HepG2 (cell line): ENCODE results near the gene RAB40AL. TPM values are rescaled to one million over a fixed set of nuclear protein-coding genes. Genes with fewer than 3 reads are reported as not detected.

Experiments
- ATAC-seq: fragments of 200-7000 bp; cut with Tn5 transposase; 3 replicates; pipeline ENCODE4 v1.9.1; 2020; ENCODE audit warnings: mild to moderate bottlenecking, moderate library complexity
- BruUV-seq: library from RNA; stranded (reverse); fragments of 400-500 nt; replicated peaks from 2 replicates; lab custom pipeline; 2021; lab: Mats Ljungman, UMichigan
- CTCF ChIA-PET: fragments of 300-600 bp; formaldehyde crosslinking; extraction: SDS; loops from one replicate; lab custom pipeline; 2021; ENCODE audit warnings: low total read pairs, inconsistent platforms, low intra/inter-chr PET ratio; lab: Yijun Ruan, JAX
- POLR2A ChIA-PET: fragments of 350-600 bp; sonication (Branson Sonifier 250); formaldehyde crosslinking; loops from one replicate; lab custom pipeline; 2020; ENCODE audit warnings: antibody characterized with exemption, inconsistent platforms; lab: Yijun Ruan, JAX
- DNase-seq: peaks from one replicate; pipeline ENCODE4 v3.0.0-alpha.2; 2015; ENCODE audit warnings: low spot score
- FAIRE-seq: peaks from 3 replicates; lab custom pipeline; 2011; peaks lifted over from hg19 to GRCh38; lab: Jason Lieb, UNC
- H2AFZ ChIP-seq: one replicate; pipeline ENCODE4 v1.6.1; 2011; ENCODE audit warnings: low read length, inconsistent platforms
- H3K27ac ChIP-seq: fragments of 300-600 bp; 3 replicates; pipeline ENCODE4 v1.8.0; 2011; ENCODE audit warnings: mixed run types, mild to moderate bottlenecking, mixed read lengths, low read length, inconsistent platforms; ENCODE audit not compliant: insufficient read depth; ENCODE audit errors: extremely low read length
- H3K27me3 ChIP-seq, 2 experiments: fragments of 200-600 bp in 1 of 2; 2 replicates in 1 of 2; 3 replicates in 1 of 2; pipeline versions ENCODE4 v1.6.0 to v1.8.0; 2011; ENCODE audit warnings: low read length in 2 of 2, mild to moderate bottlenecking in 2 of 2, moderate library complexity in 2 of 2, inconsistent platforms in 1 of 2; ENCODE audit not compliant: insufficient read depth in 2 of 2, control insufficient read depth in 1 of 2
- H3K36me3 ChIP-seq, 2 experiments: fragments of 200-600 bp in 1 of 2; replicated peaks in 1 of 2; 2 replicates in 1 of 2; 3 replicates in 1 of 2; pipeline versions ENCODE4 v1.5.1 to v1.8.0; 2011; ENCODE audit warnings: low read length in 2 of 2, inconsistent platforms in 1 of 2; ENCODE audit not compliant: insufficient read depth in 2 of 2, control insufficient read depth in 1 of 2
- H3K4me1 ChIP-seq: 2 replicates; pipeline ENCODE4 v1.5.1; 2012; ENCODE audit warnings: low read length, inconsistent platforms; ENCODE audit not compliant: insufficient read depth
- H3K4me2 ChIP-seq: 2 replicates; pipeline ENCODE4 v1.6.0; 2011; ENCODE audit warnings: low read depth, low read length, inconsistent platforms
- H3K4me3 ChIP-seq, 3 experiments: fragments of 200-600 bp in 1 of 3; sonication (generic), shearing (Covaris generic) in 1 of 3; replicated peaks in 1 of 3; 2 replicates each; pipeline ENCODE4 v1.5.1; 2011 to 2016; ENCODE audit warnings: low read length in 3 of 3, inconsistent platforms in 2 of 3, low read depth in 2 of 3, mild to moderate bottlenecking in 2 of 3, control low read depth in 1 of 3, mixed read lengths in 1 of 3; ENCODE audit not compliant: insufficient read depth in 1 of 3
- H3K79me2 ChIP-seq: one replicate; pipeline ENCODE4 v1.6.1; 2011; ENCODE audit warnings: low read length, inconsistent platforms; ENCODE audit not compliant: insufficient read depth
- H3K9ac ChIP-seq: 2 replicates; pipeline ENCODE4 v1.6.0; 2011; ENCODE audit warnings: mild to moderate bottlenecking, low read depth, low read length, inconsistent platforms; ENCODE audit not compliant: insufficient read depth
- H3K9me3 ChIP-seq: 2 replicates; pipeline ENCODE4 v1.5.1; 2012; ENCODE audit warnings: mild to moderate bottlenecking, low read length
- H4K20me1 ChIP-seq: 2 replicates; pipeline ENCODE4 v1.6.0; 2011; ENCODE audit warnings: inconsistent platforms, mild to moderate bottlenecking, low read length, moderate library complexity; ENCODE audit not compliant: insufficient read depth
- CTCF ChIP-seq: sonication (generic); formaldehyde crosslinking; IDR thresholded peaks from 2 replicates; pipeline ENCODE4 v1.5.0; 2020; ENCODE audit warnings: mild to moderate bottlenecking, missing genetic modification reagents, moderate library complexity
- DDIT3 ChIP-seq: sonication (generic); formaldehyde crosslinking; IDR thresholded peaks from 2 replicates; pipeline ENCODE4 v1.4.0; 2020; ENCODE audit warnings: mild to moderate bottlenecking, missing genetic modification reagents
- HMG20A ChIP-seq: IDR thresholded peaks from 2 replicates; pipeline ENCODE4 v1.6.1; 2016; ENCODE audit warnings: borderline replicate concordance
- RFXANK ChIP-seq: IDR thresholded peaks from 2 replicates; pipeline ENCODE4 v1.6.1; 2016
- ZNF343 ChIP-seq: sonication (generic); formaldehyde crosslinking; IDR thresholded peaks from 2 replicates; pipeline ENCODE4 v1.4.0; 2020; ENCODE audit warnings: mild to moderate bottlenecking, missing genetic modification reagents
- ZNF770 ChIP-seq: sonication (generic); formaldehyde crosslinking; IDR thresholded peaks from 2 replicates; pipeline ENCODE4 v1.5.0; 2020; ENCODE audit warnings: mild to moderate bottlenecking, missing genetic modification reagents
- WGBS: methylation state at CpG from one replicate; pipeline ENCODE4 v1.1.6; 2017; ENCODE audit warnings: low lambda C conversion rate; 5-methylcytosine and 5-hydroxymethylcytosine counted together
- in situ Hi-C: cut with HindIII; loops from 2 replicates; pipeline ENCODE4 v1.10.0; 2017; ENCODE audit warnings: low pct_unique_long_range_greater_than_20kb; ENCODE audit not compliant: extremely low pct_ligation_motif_present
- intact Hi-C: fragments of 100-400 bp; cut with micrococcal nuclease; formaldehyde crosslinking; loops from one replicate; pipeline ENCODE4 v1.10.0; 2022; ENCODE audit not compliant: unreplicated experiment
- polyA plus RNA-seq, 8 experiments: library from polyadenylated mRNA; depleted of rRNA in 3 of 8; stranded (reverse) in 7 of 8; unstranded in 1 of 8; fragments of >200 nt; fragmentation: Illumina TruSeq in 4 of 8; extraction: Trizol in 4 of 8; gene quantifications; 2 replicates each; pipeline versions ENCODE4 v1.2.1 to v1.2.3, GENCODE V29; 2011 to 2016; ENCODE audit warnings: low read depth in 4 of 8, missing spikeins in 1 of 8, mixed read lengths in 1 of 8; ENCODE audit not compliant: insufficient read depth in 1 of 8
- total RNA-seq, 5 experiments: library from RNA; depleted of rRNA; stranded (reverse); fragments of >200 nt; fragmentation: Illumina TruSeq; extraction: Trizol; gene quantifications; 2 replicates each; pipeline ENCODE4 v1.2.3, GENCODE V29; 2016; ENCODE audit warnings: low read depth in 1 of 5

The RAB40AL gene
- total and polyA plus RNA-seq, 2 of the 13 experiments (the other 11 are each of a cell fraction or from before 2014, with no cell fraction given): 0.08 to 0.40 TPM

GRCh38 chrX:102930990-102931756, 5.9 kb upstream of the RAB40AL start:
- Histone ChIP-seq H3K36me3 (no peaks in the 10 kb centered on the region), H2AFZ (no peak overlapping the region), H3K27ac (no peak overlapping the region), H4K20me1 (no peaks in the 10 kb centered on the region), H3K9me3 (no peaks in the 10 kb centered on the region), H3K79me2 (no peaks in the 10 kb centered on the region), H3K4me3 (no peak overlapping the region), H3K9ac (no peak overlapping the region), H3K4me2 (no peak overlapping the region), H3K4me1 (no peaks in the 10 kb centered on the region), H3K27me3 (no peaks in the 10 kb centered on the region)
- CTCF ChIA-PET: no interaction called here
- in situ Hi-C loops: no loop called here
- no TSS peak for BruUV-seq
- TF ChIP-seq HMG20A (no peak), DDIT3 (CRISPR knock-in tag) (no peak), ZNF343 (no peak)
- FAIRE-seq: no peak
- POLR2A ChIA-PET: no interaction called here
- 84% methylated on average over 2 of the region's 2 CpGs for WGBS
- no peak for ATAC-seq
- DNase-seq: no peak
- intact Hi-C loops: no loop called here

GRCh38 chrX:102934624-102935023, 2.4 kb upstream of the RAB40AL start:
- peak; percentile 3 for DNase-seq
- CTCF ChIA-PET: interaction anchor here (1.7 kb wide), 1 partner anchor 224 kb away, joined by 5 read pairs; no protein-coding TSS in a partner anchor

More at GRCh38 chrX:102934624-102935023, 2.4 kb upstream of the RAB40AL start:
- Histone ChIP-seq H3K79me2 (no peaks in the 10 kb centered on the region), H3K27ac (no peak overlapping the region), H3K36me3 (no peaks in the 10 kb centered on the region), H4K20me1 (no peaks in the 10 kb centered on the region), H3K27me3 (no peaks in the 10 kb centered on the region), H3K9me3 (no peaks in the 10 kb centered on the region), H3K9ac (no peak overlapping the region), H3K4me2 (no peak overlapping the region), H3K4me1 (no peaks in the 10 kb centered on the region), H2AFZ (no peak overlapping the region), H3K4me3 (no peak overlapping the region)
- POLR2A ChIA-PET: no interaction called here
- WGBS: 67% methylated on average over 3 of the region's 3 CpGs
- BruUV-seq: no TSS peak
- in situ Hi-C loops (no loop called here), intact Hi-C loops (no loop called here)
- no peak for FAIRE-seq
- no peak for ATAC-seq
- TF ChIP-seq ZNF770 (CRISPR knock-in tag): peak; percentile 49; the same call in 1 of the 2 replicates
- peak; percentile 52 for TF ChIP-seq CTCF (CRISPR knock-in tag)
- TF ChIP-seq RFXANK (CRISPR knock-in tag): no peak
